GM13976 (cell line): ENCODE measurements around the gene SPATS2L.

ENCODE experiments used
- DNase-seq: peaks from one replicate; pipeline ENCODE4 v3.0.0; 2012; ENCODE audit warnings: low spot score
- CTCF ChIP-seq: IDR thresholded peaks from 2 replicates; pipeline ENCODE4 v1.5.1; 2012; ENCODE audit warnings: borderline replicate concordance, mild to moderate bottlenecking; ENCODE audit not compliant: insufficient read depth; ENCODE audit errors: extremely low read depth, missing control alignments, control extremely low read depth
- in situ Hi-C: fragments of 300-500 bp; cut with MboI; formaldehyde crosslinking; loops from one replicate; pipeline ENCODE4 v1.12.0; 2022; ENCODE audit warnings: low sequenced_read_pairs, mixed read lengths, inconsistent platforms; ENCODE audit not compliant: unreplicated experiment

SPATS2L gene

GRCh38 chr2:200528228-200528627 lies 221.7 kb downstream of the SPATS2L start:
- TF ChIP-seq CTCF = no peak
- in situ Hi-C loops = no loop called here
- no peak for DNase-seq
